Liver (tissue), 3 donors: ENCODE results near the gene RAC2.

ENCODE experiments used
- FOXA1 ChIP-seq: IDR thresholded peaks from 2 replicates; pipeline ENCODE4 v1.6.1; 2016; ENCODE audit warnings: antibody characterized with exemption
- GABPA ChIP-seq, 2 donors: IDR thresholded peaks in 1 of 2; conservative IDR thresholded peaks in 1 of 2; 2 replicates each; pipeline ENCODE4 v1.6.1; 2016; ENCODE audit warnings: antibody characterized with exemption in 2 of 2, mild to moderate bottlenecking in 1 of 2, moderate library complexity in 1 of 2
- HNF4A ChIP-seq, 2 donors: conservative IDR thresholded peaks; 2 replicates each; pipeline ENCODE4 v1.6.1; 2016; ENCODE audit warnings: antibody characterized with exemption in 2 of 2, mild to moderate bottlenecking in 2 of 2
- JUND ChIP-seq, 2 donors: IDR thresholded peaks; 2 replicates each; pipeline ENCODE4 v1.6.1; 2016; ENCODE audit warnings: antibody characterized with exemption in 2 of 2
- SP1 ChIP-seq: IDR thresholded peaks from 2 replicates; pipeline ENCODE4 v1.6.1; 2018; ENCODE audit warnings: antibody characterized with exemption, mild to moderate bottlenecking
- YY1 ChIP-seq: IDR thresholded peaks from 2 replicates; pipeline ENCODE4 v1.6.1; 2016; ENCODE audit warnings: antibody characterized with exemption, mild to moderate bottlenecking
- TF ChIP-seq, protein P1 (sequence below): fragments of 150-350 bp; IDR thresholded peaks from 2 replicates; pipeline ENCODE4 v1.5.1; 2017; ENCODE audit warnings: improper control_type of control experiment, low read depth, low read length; ENCODE audit not compliant: missing input control
- TF ChIP-seq, protein P2 (sequence below): IDR thresholded peaks from 2 replicates; pipeline ENCODE4 v1.6.1; 2016; ENCODE audit warnings: antibody characterized with exemption
- TF ChIP-seq, protein P3 (sequence below): IDR thresholded peaks from 2 replicates; pipeline ENCODE4 v1.6.1; 2016; ENCODE audit warnings: antibody characterized with exemption, mild to moderate bottlenecking
- TF ChIP-seq, protein P4 (sequence below): IDR thresholded peaks from 2 replicates; pipeline ENCODE4 v1.6.1; 2016; ENCODE audit warnings: antibody characterized with exemption
- TF ChIP-seq, protein P5 (sequence below): IDR thresholded peaks from 2 replicates; pipeline ENCODE4 v1.6.1; 2016; ENCODE audit warnings: antibody characterized with exemption
- donor health status: healthy.
- donor health status: healthy.

DNA sequence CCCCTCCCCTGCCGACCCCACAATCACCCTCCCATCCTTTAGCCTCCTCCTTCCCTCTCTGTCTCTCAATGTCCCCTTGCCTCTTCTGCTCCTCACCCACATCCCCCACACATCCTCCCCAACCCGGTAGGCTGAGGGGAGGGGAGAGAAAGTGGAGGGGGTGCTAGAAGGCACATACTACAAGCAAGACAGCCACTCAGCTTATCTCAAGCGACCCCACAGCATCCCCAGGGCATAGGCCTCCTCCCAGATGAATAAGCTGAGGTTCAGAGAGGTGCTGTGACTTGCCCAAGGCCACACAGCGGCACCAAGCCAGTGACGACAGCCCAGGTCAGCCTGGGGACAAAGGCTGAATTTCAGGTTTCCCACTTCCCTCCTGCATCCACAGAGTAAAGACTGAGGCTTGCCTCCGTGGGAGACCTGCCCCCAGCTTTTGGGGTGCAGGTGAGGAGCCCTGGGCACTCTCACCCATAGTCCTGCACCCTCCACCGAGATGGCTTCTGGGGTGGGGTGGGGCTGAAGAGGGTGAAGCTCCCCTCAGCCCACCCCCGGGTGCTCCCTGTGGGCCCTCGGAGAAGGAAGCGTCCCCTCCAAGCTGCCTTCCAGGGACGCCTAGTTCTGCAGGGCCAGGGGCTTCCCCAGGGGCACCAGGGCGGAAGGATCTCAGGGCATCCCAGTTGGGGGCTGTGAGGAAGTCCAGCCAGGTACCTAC lies 511 bp downstream of the RAC2 start:
- TF ChIP-seq, protein P1, sequence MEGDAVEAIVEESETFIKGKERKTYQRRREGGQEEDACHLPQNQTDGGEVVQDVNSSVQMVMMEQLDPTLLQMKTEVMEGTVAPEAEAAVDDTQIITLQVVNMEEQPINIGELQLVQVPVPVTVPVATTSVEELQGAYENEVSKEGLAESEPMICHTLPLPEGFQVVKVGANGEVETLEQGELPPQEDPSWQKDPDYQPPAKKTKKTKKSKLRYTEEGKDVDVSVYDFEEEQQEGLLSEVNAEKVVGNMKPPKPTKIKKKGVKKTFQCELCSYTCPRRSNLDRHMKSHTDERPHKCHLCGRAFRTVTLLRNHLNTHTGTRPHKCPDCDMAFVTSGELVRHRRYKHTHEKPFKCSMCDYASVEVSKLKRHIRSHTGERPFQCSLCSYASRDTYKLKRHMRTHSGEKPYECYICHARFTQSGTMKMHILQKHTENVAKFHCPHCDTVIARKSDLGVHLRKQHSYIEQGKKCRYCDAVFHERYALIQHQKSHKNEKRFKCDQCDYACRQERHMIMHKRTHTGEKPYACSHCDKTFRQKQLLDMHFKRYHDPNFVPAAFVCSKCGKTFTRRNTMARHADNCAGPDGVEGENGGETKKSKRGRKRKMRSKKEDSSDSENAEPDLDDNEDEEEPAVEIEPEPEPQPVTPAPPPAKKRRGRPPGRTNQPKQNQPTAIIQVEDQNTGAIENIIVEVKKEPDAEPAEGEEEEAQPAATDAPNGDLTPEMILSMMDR: no peak
- TF ChIP-seq, protein P2, sequence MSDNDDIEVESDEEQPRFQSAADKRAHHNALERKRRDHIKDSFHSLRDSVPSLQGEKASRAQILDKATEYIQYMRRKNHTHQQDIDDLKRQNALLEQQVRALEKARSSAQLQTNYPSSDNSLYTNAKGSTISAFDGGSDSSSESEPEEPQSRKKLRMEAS: no peak
- TF ChIP-seq, protein P3, sequence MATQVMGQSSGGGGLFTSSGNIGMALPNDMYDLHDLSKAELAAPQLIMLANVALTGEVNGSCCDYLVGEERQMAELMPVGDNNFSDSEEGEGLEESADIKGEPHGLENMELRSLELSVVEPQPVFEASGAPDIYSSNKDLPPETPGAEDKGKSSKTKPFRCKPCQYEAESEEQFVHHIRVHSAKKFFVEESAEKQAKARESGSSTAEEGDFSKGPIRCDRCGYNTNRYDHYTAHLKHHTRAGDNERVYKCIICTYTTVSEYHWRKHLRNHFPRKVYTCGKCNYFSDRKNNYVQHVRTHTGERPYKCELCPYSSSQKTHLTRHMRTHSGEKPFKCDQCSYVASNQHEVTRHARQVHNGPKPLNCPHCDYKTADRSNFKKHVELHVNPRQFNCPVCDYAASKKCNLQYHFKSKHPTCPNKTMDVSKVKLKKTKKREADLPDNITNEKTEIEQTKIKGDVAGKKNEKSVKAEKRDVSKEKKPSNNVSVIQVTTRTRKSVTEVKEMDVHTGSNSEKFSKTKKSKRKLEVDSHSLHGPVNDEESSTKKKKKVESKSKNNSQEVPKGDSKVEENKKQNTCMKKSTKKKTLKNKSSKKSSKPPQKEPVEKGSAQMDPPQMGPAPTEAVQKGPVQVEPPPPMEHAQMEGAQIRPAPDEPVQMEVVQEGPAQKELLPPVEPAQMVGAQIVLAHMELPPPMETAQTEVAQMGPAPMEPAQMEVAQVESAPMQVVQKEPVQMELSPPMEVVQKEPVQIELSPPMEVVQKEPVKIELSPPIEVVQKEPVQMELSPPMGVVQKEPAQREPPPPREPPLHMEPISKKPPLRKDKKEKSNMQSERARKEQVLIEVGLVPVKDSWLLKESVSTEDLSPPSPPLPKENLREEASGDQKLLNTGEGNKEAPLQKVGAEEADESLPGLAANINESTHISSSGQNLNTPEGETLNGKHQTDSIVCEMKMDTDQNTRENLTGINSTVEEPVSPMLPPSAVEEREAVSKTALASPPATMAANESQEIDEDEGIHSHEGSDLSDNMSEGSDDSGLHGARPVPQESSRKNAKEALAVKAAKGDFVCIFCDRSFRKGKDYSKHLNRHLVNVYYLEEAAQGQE: no peak
- TF ChIP-seq YY1 (no peak), SP1 (no peak), HNF4A (conservative IDR thresholded peaks at IDR 0.05) (no peak), JUND (IDR thresholded peaks at IDR 0.05) (no peak), GABPA (IDR thresholded peaks at IDR 0.05 in 1 of 2, conservative IDR thresholded peaks at IDR 0.05 in 1 of 2) (no peak), FOXA1 (no peak)
- TF ChIP-seq, protein P4, sequence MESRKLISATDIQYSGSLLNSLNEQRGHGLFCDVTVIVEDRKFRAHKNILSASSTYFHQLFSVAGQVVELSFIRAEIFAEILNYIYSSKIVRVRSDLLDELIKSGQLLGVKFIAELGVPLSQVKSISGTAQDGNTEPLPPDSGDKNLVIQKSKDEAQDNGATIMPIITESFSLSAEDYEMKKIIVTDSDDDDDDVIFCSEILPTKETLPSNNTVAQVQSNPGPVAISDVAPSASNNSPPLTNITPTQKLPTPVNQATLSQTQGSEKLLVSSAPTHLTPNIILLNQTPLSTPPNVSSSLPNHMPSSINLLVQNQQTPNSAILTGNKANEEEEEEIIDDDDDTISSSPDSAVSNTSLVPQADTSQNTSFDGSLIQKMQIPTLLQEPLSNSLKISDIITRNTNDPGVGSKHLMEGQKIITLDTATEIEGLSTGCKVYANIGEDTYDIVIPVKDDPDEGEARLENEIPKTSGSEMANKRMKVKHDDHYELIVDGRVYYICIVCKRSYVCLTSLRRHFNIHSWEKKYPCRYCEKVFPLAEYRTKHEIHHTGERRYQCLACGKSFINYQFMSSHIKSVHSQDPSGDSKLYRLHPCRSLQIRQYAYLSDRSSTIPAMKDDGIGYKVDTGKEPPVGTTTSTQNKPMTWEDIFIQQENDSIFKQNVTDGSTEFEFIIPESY: no peak
- TF ChIP-seq, protein P5, sequence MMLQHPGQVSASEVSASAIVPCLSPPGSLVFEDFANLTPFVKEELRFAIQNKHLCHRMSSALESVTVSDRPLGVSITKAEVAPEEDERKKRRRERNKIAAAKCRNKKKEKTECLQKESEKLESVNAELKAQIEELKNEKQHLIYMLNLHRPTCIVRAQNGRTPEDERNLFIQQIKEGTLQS: no peak
